Fibroblast of lung (primary cell): ENCODE data around the gene IFIT1B. TPM values are rescaled to one million over a fixed set of nuclear protein-coding genes. Genes with fewer than 3 reads are reported as not detected.

ENCODE experiments used
- DNase-seq, 2 donors: peaks; one replicate each; pipeline versions ENCODE4 v3.0.0 to v3.0.0-alpha.2; 2010; ENCODE audit warnings: low read depth in 2 of 2
- H2AFZ ChIP-seq: 2 replicates; pipeline ENCODE4 v1.5.1; 2012; ENCODE audit warnings: low read length, control low read depth, inconsistent platforms
- H3K27ac ChIP-seq: 2 replicates; pipeline ENCODE4 v1.5.1; 2011; ENCODE audit warnings: low read length, control low read depth; ENCODE audit not compliant: insufficient read depth
- H3K27me3 ChIP-seq: 2 replicates; pipeline ENCODE4 v1.5.1; 2011; ENCODE audit warnings: mild to moderate bottlenecking, low read length; ENCODE audit not compliant: control insufficient read depth, insufficient read depth
- H3K36me3 ChIP-seq: 2 replicates; pipeline ENCODE4 v1.5.1; 2011; ENCODE audit warnings: low read length; ENCODE audit not compliant: control insufficient read depth, insufficient read depth
- H3K4me1 ChIP-seq: 2 replicates; pipeline ENCODE4 v1.5.1; 2011; ENCODE audit warnings: low read length; ENCODE audit not compliant: control insufficient read depth, insufficient read depth; ENCODE audit errors: extremely low read depth
- H3K4me2 ChIP-seq: 2 replicates; pipeline ENCODE4 v1.5.1; 2011; ENCODE audit warnings: low read length, control low read depth; ENCODE audit not compliant: insufficient read depth; ENCODE audit errors: extremely low read depth
- H3K4me3 ChIP-seq, 4 experiments: fragments of 200-600 bp in 1 of 4; sonication (generic) in 1 of 4; replicated peaks in 1 of 4; 2 replicates each; pipeline ENCODE4 v1.5.1; 2011 to 2016; ENCODE audit warnings: low read length in 4 of 4, low read depth in 3 of 4, mild to moderate bottlenecking in 3 of 4, control low read depth in 2 of 4, inconsistent platforms in 1 of 4, mixed read lengths in 1 of 4; ENCODE audit not compliant: insufficient read depth in 1 of 4; ENCODE audit errors: control extremely low read depth in 1 of 4
- H3K79me2 ChIP-seq: 2 replicates; pipeline ENCODE4 v1.5.1; 2012; ENCODE audit warnings: mild to moderate bottlenecking, low read length, inconsistent platforms; ENCODE audit not compliant: control insufficient read depth, insufficient read depth
- H3K9ac ChIP-seq: 2 replicates; pipeline ENCODE4 v1.5.1; 2011; ENCODE audit warnings: mild to moderate bottlenecking, low read length, control low read depth; ENCODE audit not compliant: insufficient read depth
- H3K9me3 ChIP-seq: 2 replicates; pipeline ENCODE4 v1.5.1; 2012; ENCODE audit warnings: low read depth, low read length; ENCODE audit not compliant: control insufficient read depth, insufficient read depth
- H4K20me1 ChIP-seq: 2 replicates; pipeline ENCODE4 v1.5.1; 2011; ENCODE audit warnings: low read length; ENCODE audit not compliant: control insufficient read depth, insufficient read depth; ENCODE audit errors: extremely low read depth
- CTCF ChIP-seq, 2 donors: IDR thresholded peaks in 1 of 2; conservative IDR thresholded peaks in 1 of 2; 1 replicate in 1 of 2; 2 replicates in 1 of 2; pipeline ENCODE4 v1.5.1; 2011 to 2012; ENCODE audit warnings: low read length in 2 of 2, control low read depth in 1 of 2, inconsistent platforms in 1 of 2, low read depth in 1 of 2, mild to moderate bottlenecking in 1 of 2
- EZH2 ChIP-seq: IDR thresholded peaks from 2 replicates; pipeline ENCODE4 v1.5.1; 2012; ENCODE audit warnings: low read length, control low read depth, mild to moderate bottlenecking; ENCODE audit errors: missing control alignments
- polyA plus RNA-seq, 2 donors: library from polyadenylated mRNA; depleted of rRNA in 1 of 2; stranded (reverse) in 1 of 2; unstranded in 1 of 2; fragments of >200 nt; gene quantifications; 2 replicates each; pipeline ENCODE4 v1.2.1, GENCODE V29; 2011 to 2012; ENCODE audit warnings: missing spikeins in 1 of 2
- total RNA-seq: library from RNA; depleted of rRNA; stranded (reverse); fragments of >200 nt; gene quantifications from 2 replicates; pipeline ENCODE4 v1.2.1, GENCODE V29; 2014

Gene IFIT1B
- total and polyA plus RNA-seq, 2 donors (not counting 1 experiment from before 2014, with no cell fraction given) = under 0.01 TPM; not detected in 1

GRCh38 chr10:89364531-89364930 is 13.3 kb upstream of the IFIT1B start:
- H3K27ac ChIP-seq = no peak overlapping the region
- no peaks in the 10 kb centered on the region for H3K4me1 ChIP-seq
- H3K9ac ChIP-seq = no peak overlapping the region
- no peaks in the 10 kb centered on the region for H3K9me3 ChIP-seq
- no peaks in the 10 kb centered on the region for H3K79me2 ChIP-seq
- DNase-seq = no peak
- no peak overlapping the region for H2AFZ ChIP-seq
- H3K27me3 ChIP-seq = no peaks in the 10 kb centered on the region
- no peaks in the 10 kb centered on the region for H4K20me1 ChIP-seq
- H3K4me3 ChIP-seq = no peak overlapping the region
- H3K36me3 ChIP-seq = no peaks in the 10 kb centered on the region
- no peak overlapping the region for H3K4me2 ChIP-seq
- TF ChIP-seq EZH2 (no peak), CTCF (conservative IDR thresholded peaks at IDR 0.05 in 1 of 2, IDR thresholded peaks at IDR 0.05 in 1 of 2; ENCODE audit: low read depth in 1 of 2, low read length in 2 of 2) (no peak)

- Histone ChIP-seq H3K9me3 (no peaks in the 10 kb centered on the region), H3K36me3 (no peaks in the 10 kb centered on the region), H4K20me1 (no peaks in the 10 kb centered on the region), H3K9ac (no peak overlapping the region), H3K27ac (no peak overlapping the region), H3K79me2 (no peaks in the 10 kb centered on the region), H3K4me3 (no peak overlapping the region), H3K4me1 (no peaks in the 10 kb centered on the region), H2AFZ (no peak overlapping the region), H3K4me2 (no peak overlapping the region), H3K27me3 (no peaks in the 10 kb centered on the region)
- DNase-seq = no peak
- no peak for TF ChIP-seq CTCF (conservative IDR thresholded peaks at IDR 0.05 in 1 of 2, IDR thresholded peaks at IDR 0.05 in 1 of 2; ENCODE audit: low read depth in 1 of 2, low read length in 2 of 2)
- TF ChIP-seq EZH2 = no peak
Measured at GRCh38 chr10:89367529-89367928, 10.3 kb upstream of the IFIT1B start.

GRCh38 chr10:89368129-89368528 is 9.7 kb upstream of the IFIT1B start:
- Histone ChIP-seq H3K79me2 (no peaks in the 10 kb centered on the region), H3K27me3 (no peaks in the 10 kb centered on the region), H3K36me3 (no peaks in the 10 kb centered on the region), H3K27ac (no peak overlapping the region), H3K4me1 (no peaks in the 10 kb centered on the region), H3K4me2 (no peak overlapping the region), H4K20me1 (no peaks in the 10 kb centered on the region), H3K4me3 (no peak overlapping the region), H2AFZ (no peak overlapping the region), H3K9ac (no peak overlapping the region), H3K9me3 (no peaks in the 10 kb centered on the region)
- DNase-seq = no peak
- TF ChIP-seq CTCF (conservative IDR thresholded peaks at IDR 0.05 in 1 of 2, IDR thresholded peaks at IDR 0.05 in 1 of 2; ENCODE audit: low read depth in 1 of 2, low read length in 2 of 2) = no peak
- TF ChIP-seq EZH2 = no peak
